HL-60 (cell line): ENCODE results near the gene TMEM132A.

ENCODE experiments used
- DNase-seq, 2 experiments: peaks; one replicate each; pipeline ENCODE4 v3.0.0-alpha.2; 2010 to 2020; ENCODE audit warnings: low read depth in 1 of 2, low spot score in 1 of 2
- H3K27ac ChIP-seq: fragments of 250-450 bp; sonication (Bioruptor Pico); replicated peaks from 2 replicates; pipeline ENCODE4 v1.5.1; 2020; ENCODE audit warnings: mild to moderate bottlenecking, moderate library complexity
- H3K27me3 ChIP-seq: fragments of 250-450 bp; sonication (Bioruptor Pico); 2 replicates; pipeline ENCODE4 v1.5.1; 2021; ENCODE audit warnings: mild to moderate bottlenecking, moderate library complexity; ENCODE audit not compliant: insufficient read depth, poor library complexity, severe bottlenecking
- H3K4me3 ChIP-seq: replicated peaks from 2 replicates; pipeline ENCODE4 v1.5.1; 2011; ENCODE audit warnings: mild to moderate bottlenecking, control low read depth, low read length; ENCODE audit not compliant: insufficient read depth
- GABPA ChIP-seq: IDR thresholded peaks from 2 replicates; pipeline ENCODE4 v1.6.1; 2012; ENCODE audit warnings: low read depth
- POLR2AphosphoS5 ChIP-seq: IDR thresholded peaks from 2 replicates; pipeline ENCODE4 v1.6.1; 2012; ENCODE audit warnings: low read depth
- SPI1 ChIP-seq: IDR thresholded peaks from 2 replicates; pipeline ENCODE4 v1.6.1; 2012; ENCODE audit warnings: low read depth, mild to moderate bottlenecking, borderline replicate concordance
- TF ChIP-seq, protein P1 (sequence below): IDR thresholded peaks from one replicate; pipeline ENCODE4 v1.5.1; 2011; ENCODE audit warnings: low read length, control low read depth, inconsistent platforms; ENCODE audit not compliant: insufficient read depth
- TF ChIP-seq, protein P2 (sequence below): IDR thresholded peaks from 2 replicates; pipeline ENCODE4 v1.6.1; 2012; ENCODE audit warnings: low read depth; ENCODE audit not compliant: insufficient replicate concordance

TMEM132A gene

DNA sequence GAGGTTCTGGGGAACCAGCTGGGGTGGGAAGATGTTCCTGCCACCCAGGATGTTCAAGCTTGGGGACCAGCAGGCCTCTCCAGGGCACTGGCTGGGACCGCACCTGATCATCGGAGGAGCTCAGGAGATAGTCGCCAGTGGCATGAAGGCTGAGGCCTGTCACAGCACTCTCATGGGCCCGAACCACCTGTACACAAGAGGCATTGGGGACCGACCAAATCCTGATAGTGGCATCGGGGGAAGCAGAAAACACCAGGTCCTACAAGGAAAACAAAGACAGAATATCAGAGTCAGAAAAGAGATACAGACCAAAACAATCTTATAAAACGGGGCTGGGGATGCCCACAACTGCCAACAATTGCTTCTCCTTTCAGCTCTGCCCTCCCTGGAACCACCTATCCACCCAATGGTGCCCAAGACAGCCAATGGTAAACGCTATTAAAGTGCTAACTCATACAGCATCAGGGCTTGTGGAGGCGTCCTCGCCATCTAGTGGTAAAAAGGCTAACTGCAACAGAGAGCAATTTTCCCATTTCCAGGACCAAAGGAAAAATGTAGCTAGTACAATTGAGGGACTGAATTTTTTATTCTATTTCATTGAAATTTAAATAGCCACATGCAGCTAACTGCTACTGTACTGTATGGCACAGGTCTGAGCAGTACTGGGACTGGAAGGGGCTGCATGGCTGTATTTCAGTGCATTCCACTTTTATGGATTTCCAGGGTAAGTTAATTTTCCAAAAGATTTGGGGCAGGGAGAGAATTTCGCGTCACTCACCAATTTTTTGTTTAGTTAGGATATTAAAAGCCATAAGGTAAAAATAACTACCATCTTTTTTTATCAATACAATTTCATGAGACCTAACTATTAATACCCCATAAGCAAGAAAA is 25.0 kb upstream of the TMEM132A start:
- Histone ChIP-seq H3K27ac (no peak overlapping the region), H3K4me3 (no peak overlapping the region), H3K27me3 (no peaks in the 10 kb centered on the region)
- TF ChIP-seq, protein P1, sequence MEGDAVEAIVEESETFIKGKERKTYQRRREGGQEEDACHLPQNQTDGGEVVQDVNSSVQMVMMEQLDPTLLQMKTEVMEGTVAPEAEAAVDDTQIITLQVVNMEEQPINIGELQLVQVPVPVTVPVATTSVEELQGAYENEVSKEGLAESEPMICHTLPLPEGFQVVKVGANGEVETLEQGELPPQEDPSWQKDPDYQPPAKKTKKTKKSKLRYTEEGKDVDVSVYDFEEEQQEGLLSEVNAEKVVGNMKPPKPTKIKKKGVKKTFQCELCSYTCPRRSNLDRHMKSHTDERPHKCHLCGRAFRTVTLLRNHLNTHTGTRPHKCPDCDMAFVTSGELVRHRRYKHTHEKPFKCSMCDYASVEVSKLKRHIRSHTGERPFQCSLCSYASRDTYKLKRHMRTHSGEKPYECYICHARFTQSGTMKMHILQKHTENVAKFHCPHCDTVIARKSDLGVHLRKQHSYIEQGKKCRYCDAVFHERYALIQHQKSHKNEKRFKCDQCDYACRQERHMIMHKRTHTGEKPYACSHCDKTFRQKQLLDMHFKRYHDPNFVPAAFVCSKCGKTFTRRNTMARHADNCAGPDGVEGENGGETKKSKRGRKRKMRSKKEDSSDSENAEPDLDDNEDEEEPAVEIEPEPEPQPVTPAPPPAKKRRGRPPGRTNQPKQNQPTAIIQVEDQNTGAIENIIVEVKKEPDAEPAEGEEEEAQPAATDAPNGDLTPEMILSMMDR = peak; percentile 99
- TF ChIP-seq SPI1 = no peak
- DNase-seq = peak in 1 of 2 experiments; percentile 38

DNA sequence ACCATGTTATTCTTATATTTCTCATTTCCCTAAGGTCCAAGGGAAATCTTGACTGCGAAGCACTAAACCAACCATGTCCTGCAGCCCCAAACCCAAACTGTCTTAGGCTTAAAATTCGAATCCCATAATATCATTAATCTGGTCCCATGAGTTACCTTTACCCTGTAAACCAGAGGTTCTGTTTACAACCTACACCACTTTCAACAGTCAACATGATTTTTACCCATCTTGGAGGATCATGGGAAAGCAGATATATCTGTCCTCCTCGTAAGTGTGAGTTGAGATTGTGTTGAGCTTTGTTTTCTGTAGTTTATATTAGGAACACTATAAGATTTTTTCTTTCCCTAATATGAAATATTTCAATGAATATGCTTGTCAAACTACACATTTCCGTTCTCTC is 24.3 kb upstream of the TMEM132A start:
- TF ChIP-seq SPI1 (no peak), GABPA (no peak), POLR2AphosphoS5 (no peak)
- TF ChIP-seq, protein P2, sequence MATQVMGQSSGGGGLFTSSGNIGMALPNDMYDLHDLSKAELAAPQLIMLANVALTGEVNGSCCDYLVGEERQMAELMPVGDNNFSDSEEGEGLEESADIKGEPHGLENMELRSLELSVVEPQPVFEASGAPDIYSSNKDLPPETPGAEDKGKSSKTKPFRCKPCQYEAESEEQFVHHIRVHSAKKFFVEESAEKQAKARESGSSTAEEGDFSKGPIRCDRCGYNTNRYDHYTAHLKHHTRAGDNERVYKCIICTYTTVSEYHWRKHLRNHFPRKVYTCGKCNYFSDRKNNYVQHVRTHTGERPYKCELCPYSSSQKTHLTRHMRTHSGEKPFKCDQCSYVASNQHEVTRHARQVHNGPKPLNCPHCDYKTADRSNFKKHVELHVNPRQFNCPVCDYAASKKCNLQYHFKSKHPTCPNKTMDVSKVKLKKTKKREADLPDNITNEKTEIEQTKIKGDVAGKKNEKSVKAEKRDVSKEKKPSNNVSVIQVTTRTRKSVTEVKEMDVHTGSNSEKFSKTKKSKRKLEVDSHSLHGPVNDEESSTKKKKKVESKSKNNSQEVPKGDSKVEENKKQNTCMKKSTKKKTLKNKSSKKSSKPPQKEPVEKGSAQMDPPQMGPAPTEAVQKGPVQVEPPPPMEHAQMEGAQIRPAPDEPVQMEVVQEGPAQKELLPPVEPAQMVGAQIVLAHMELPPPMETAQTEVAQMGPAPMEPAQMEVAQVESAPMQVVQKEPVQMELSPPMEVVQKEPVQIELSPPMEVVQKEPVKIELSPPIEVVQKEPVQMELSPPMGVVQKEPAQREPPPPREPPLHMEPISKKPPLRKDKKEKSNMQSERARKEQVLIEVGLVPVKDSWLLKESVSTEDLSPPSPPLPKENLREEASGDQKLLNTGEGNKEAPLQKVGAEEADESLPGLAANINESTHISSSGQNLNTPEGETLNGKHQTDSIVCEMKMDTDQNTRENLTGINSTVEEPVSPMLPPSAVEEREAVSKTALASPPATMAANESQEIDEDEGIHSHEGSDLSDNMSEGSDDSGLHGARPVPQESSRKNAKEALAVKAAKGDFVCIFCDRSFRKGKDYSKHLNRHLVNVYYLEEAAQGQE = no peak
- TF ChIP-seq, protein P1 = no peak
- H3K4me3 ChIP-seq = no peak overlapping the region
- no peak for DNase-seq
- no peak overlapping the region for H3K27ac ChIP-seq
- no peaks in the 10 kb centered on the region for H3K27me3 ChIP-seq

DNA sequence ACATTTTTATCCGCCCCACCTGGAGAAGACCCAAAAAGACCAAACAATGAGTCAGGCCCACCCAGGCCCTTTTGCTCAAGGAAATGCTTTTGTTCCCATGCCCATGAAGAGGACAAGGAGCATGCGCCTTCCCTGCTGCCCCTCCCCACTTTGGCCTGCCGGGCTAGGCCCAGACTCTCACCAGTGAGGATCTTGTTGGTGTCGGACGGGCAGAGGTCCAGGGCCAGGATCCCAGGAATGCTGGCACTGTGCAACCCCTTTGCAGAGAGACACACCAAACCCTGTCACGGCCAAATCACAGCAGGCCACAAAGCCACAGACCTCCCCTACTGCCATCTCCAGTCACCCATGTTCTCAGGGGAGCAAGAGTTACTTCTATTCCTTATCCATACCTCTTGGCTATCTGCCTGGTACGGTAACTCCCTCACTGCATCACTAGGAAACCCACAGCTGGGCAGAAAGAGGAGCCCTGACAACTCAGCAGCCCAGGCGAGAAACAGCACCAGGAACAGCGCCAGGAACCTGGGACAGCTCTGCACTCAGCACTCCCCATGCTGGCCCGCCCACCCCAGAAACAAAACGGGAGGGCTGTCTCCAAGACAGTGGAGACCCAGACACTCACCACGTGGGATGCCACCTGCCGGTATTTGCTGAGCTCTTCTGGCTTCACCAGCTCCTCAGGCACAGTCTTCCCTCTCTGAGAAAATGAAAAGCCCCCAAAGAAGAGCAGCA is 23.4 kb upstream of the TMEM132A start:
- H3K4me3 ChIP-seq = no peak overlapping the region
- H3K27ac ChIP-seq = no peak overlapping the region
- no peaks in the 10 kb centered on the region for H3K27me3 ChIP-seq
- no peak for TF ChIP-seq POLR2AphosphoS5
- TF ChIP-seq, protein P1 = no peak
- no peak for TF ChIP-seq SPI1
- TF ChIP-seq, protein P2 = peak; percentile 55
- no peak for TF ChIP-seq GABPA
- no peak for DNase-seq
